K562 (cell line): Measurements from ENCODE around the gene LYPD6B.

Experiments
- FOXA3 ChIP-seq, 2 experiments: fragments of 450-650 bp in 1 of 2; sonication (generic) in 1 of 2; formaldehyde crosslinking; IDR thresholded peaks in 1 of 2; conservative IDR thresholded peaks in 1 of 2; 2 replicates each; pipeline versions ENCODE4 v1.4.0 to v1.8.0; 2020 to 2022; ENCODE audit warnings: mild to moderate bottlenecking in 2 of 2, missing genetic modification reagents in 1 of 2
- JUN ChIP-seq, 2 experiments: sonication (generic) in 1 of 2; formaldehyde crosslinking in 1 of 2; IDR thresholded peaks; 2 replicates each; pipeline versions ENCODE4 v1.6.1 to v1.8.0; 2012 to 2022; ENCODE audit warnings: borderline replicate concordance in 2 of 2, mild to moderate bottlenecking in 2 of 2, improper control_type of control experiment in 1 of 2, low read depth in 1 of 2, low read length in 1 of 2, missing genetic modification reagents in 1 of 2
- NFYB ChIP-seq: IDR thresholded peaks from 2 replicates; pipeline ENCODE4 v1.6.1; 2011; ENCODE audit warnings: mild to moderate bottlenecking, moderate library complexity; ENCODE audit not compliant: insufficient read length; ENCODE audit errors: extremely low read depth

DNA sequence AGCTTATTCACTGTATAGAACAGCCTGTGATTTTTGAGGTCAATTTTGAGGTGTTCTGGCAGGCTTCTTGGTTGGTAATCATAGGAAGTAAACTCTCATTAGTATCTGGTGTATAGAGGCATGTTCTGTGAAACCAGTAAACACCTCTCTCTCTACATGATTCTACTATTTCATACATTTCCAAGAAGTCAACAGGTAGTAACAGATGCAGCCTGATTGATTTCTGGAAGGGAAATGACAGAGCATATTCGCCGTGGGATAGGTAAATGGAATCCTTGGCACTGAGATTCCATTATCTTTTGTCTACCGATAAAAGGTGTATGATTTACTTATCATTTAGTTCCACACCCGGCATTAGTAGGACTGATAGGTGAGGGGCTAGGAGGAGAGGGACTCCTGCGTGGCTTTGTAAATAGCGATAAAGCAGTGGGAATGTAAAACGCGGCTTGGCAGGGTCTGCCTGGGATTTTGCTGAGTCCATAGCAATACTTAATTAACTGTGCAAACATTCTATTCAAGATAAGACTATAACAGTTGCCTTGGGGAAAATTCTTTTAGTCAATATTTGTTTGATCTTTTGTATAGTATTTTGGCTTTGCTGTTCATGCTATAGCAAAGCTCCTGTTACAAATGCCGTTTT is 32.3 kb downstream of the LYPD6B start:
- no peak for TF ChIP-seq NFYB
- no peak for TF ChIP-seq FOXA3 (CRISPR knock-in tag; conservative IDR thresholded peaks at IDR 0.05 in 1 of 2, IDR thresholded peaks at IDR 0.05 in 1 of 2)
- TF ChIP-seq JUN (IDR thresholded peaks at IDR 0.05; ENCODE audit: borderline replicate concordance, low read depth, low read length): no peak
- no peak for TF ChIP-seq JUN (CRISPR knock-in tag; IDR thresholded peaks at IDR 0.05; ENCODE audit: borderline replicate concordance)
